ENCODE measurements around the gene SPNS1.
A peak's percentile ranks its signal among the peaks of the same experiment; 100 is the strongest.

The SPNS1 gene

DNA sequence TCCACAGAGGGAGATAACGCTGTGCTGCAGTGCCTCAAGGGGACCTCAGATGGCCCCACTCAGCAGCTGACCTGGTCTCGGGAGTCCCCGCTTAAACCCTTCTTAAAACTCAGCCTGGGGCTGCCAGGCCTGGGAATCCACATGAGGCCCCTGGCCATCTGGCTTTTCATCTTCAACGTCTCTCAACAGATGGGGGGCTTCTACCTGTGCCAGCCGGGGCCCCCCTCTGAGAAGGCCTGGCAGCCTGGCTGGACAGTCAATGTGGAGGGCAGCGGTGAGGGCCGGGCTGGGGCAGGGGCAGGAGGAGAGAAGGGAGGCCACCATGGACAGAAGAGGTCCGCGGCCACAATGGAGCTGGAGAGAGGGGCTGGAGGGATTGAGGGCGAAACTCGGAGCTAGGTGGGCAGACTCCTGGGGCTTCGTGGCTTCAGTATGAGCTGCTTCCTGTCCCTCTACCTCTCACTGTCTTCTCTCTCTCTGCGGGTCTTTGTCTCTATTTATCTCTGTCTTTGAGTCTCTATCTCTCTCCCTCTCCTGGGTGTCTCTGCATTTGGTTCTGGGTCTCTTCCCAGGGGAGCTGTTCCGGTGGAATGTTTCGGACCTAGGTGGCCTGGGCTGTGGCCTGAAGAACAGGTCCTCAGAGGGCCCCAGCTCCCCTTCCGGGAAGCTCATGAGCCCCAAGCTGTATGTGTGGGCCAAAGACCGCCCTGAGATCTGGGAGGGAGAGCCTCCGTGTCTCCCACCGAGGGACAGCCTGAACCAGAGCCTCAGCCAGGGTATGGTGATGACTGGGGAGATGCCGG lies 42.0 kb upstream of the SPNS1 start:
- H3K4me3 ChIP-seq (ENCODE audit: control insufficient read depth, low read depth, low read length): no peak overlapping the region
- TF ChIP-seq CTCF (conservative IDR thresholded peaks at IDR 0.05; ENCODE audit: control insufficient read depth, insufficient read depth, low read depth, low read length): no peak
- DNase-seq (ENCODE audit: low read depth): no peak

DNA sequence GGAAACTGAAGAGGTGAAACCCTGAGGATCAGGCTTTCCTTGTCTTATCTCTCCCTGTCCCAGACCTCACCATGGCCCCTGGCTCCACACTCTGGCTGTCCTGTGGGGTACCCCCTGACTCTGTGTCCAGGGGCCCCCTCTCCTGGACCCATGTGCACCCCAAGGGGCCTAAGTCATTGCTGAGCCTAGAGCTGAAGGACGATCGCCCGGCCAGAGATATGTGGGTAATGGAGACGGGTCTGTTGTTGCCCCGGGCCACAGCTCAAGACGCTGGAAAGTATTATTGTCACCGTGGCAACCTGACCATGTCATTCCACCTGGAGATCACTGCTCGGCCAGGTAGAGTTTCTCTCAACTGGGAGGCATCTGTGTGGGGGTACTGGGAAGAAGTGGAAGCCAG lies 41.4 kb upstream of the SPNS1 start:
- H3K4me3 ChIP-seq (ENCODE audit: control insufficient read depth, low read depth, low read length): no peak overlapping the region
- no peak for TF ChIP-seq CTCF (conservative IDR thresholded peaks at IDR 0.05; ENCODE audit: control insufficient read depth, insufficient read depth, low read depth, low read length)

DNA sequence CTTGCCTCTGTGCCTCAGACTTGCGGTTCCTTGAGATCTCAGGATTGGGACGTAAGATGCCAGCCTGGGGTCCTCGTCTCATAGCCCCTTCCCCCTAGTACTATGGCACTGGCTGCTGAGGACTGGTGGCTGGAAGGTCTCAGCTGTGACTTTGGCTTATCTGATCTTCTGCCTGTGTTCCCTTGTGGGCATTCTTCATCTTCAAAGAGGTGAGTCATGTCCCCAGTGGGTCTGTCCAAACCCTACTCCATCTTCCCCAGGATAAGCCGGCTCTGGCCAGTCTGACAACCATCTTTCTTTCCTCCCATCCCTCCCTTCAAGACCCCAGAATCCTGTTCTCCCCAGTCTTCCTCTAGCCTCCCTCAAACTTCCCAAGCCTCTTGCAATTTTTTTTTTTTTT lies 39.2 kb upstream of the SPNS1 start:
- peak; percentile 25 for DNase-seq (ENCODE audit: low read depth)
- H3K4me3 ChIP-seq (ENCODE audit: control insufficient read depth, low read depth, low read length): no peak overlapping the region
- no peak for TF ChIP-seq CTCF (conservative IDR thresholded peaks at IDR 0.05; ENCODE audit: control insufficient read depth, insufficient read depth, low read depth, low read length)

More for the DNA sequence above, 41.4 kb upstream of the SPNS1 start:
- DNase-seq (ENCODE audit: low read depth): no peak

GRCh38 chr16:28935924-28936783 lies 38.4 kb upstream of the SPNS1 start:
- no peak for TF ChIP-seq CTCF (conservative IDR thresholded peaks at IDR 0.05; ENCODE audit: control insufficient read depth, insufficient read depth, low read depth, low read length)
- H3K4me3 ChIP-seq (ENCODE audit: control insufficient read depth, low read depth, low read length): peak overlapping the region; percentile 12
- DNase-seq (ENCODE audit: low read depth): peak; percentile 76

- no peak overlapping the region for H3K4me3 ChIP-seq (ENCODE audit: control insufficient read depth, low read depth, low read length)
- no peak for TF ChIP-seq CTCF (conservative IDR thresholded peaks at IDR 0.05; ENCODE audit: control insufficient read depth, insufficient read depth, low read depth, low read length)
- DNase-seq (ENCODE audit: low read depth): no peak
These were observed 37.8 kb upstream of the SPNS1 start for GRCh38 chr16:28936784-28937155.

- no peak for DNase-seq (ENCODE audit: low read depth)
- TF ChIP-seq CTCF (conservative IDR thresholded peaks at IDR 0.05; ENCODE audit: control insufficient read depth, insufficient read depth, low read depth, low read length): no peak
- H3K4me3 ChIP-seq (ENCODE audit: control insufficient read depth, low read depth, low read length): no peak overlapping the region
These were observed 37.2 kb upstream of the SPNS1 start for GRCh38 chr16:28937222-28937876.

Measured in fibroblast of mammary gland (primary cell).